SK-N-MC (cell line): Measurements from ENCODE around the gene PTPRZ1.

ENCODE experiments used
- EZH2 ChIP-seq: fragments of 200-600 bp; sonication (generic); IDR thresholded peaks from one replicate; pipeline ENCODE4 v1.6.1; 2017; ENCODE audit warnings: antibody characterized with exemption
- FOXP2 ChIP-seq: optimal IDR thresholded peaks from 2 replicates; pipeline ENCODE3; 2011; ENCODE audit warnings: mild to moderate bottlenecking, moderate library complexity; ENCODE audit not compliant: insufficient read depth; ENCODE audit errors: extremely low read length, control extremely low read depth
- POLR2AphosphoS5 ChIP-seq: IDR thresholded peaks from 2 replicates; pipeline ENCODE4 v1.6.1; 2012; ENCODE audit warnings: mild to moderate bottlenecking, low read depth, low read length, borderline replicate concordance

DNA sequence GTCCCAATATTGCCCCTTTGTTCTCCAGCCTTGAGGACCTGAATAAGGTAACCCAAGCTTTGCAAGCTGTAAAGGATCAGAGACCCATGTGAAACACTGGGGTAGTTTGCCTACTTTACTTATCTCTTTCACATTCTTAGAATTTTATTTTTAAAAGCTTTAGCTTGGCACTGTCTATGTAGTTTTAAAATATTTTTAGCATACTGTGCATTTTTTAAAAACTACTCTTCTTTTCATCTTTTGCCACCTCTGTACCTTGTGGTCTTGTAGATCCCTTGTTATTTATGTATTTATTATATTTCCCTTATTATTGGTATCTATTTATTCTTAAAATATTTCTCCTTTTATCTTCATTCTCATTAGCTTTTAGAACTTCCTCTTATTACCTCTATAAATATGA lies 12.0 kb upstream of the PTPRZ1 start:
- TF ChIP-seq EZH2 (no peak), POLR2AphosphoS5 (no peak), FOXP2 (no peak)
